ENCODE results near the gene REC114.

REC114 gene

GRCh38 chr15:73582851-73583379 lies 140.0 kb downstream of the REC114 start:
- no peak for DNase-seq

GRCh38 chr15:73583544-73583943 lies 140.6 kb downstream of the REC114 start:
- DNase-seq, result no peak

- DNase-seq, result peak; percentile 72
These were observed 141.9 kb downstream of the REC114 start for GRCh38 chr15:73584699-73585420.

GRCh38 chr15:73585871-73586654 lies 143.1 kb downstream of the REC114 start:
- no peak for DNase-seq

- no peak for DNase-seq
These were observed 146.8 kb downstream of the REC114 start for GRCh38 chr15:73589766-73590165.

GRCh38 chr15:73590263-73590662 lies 147.3 kb downstream of the REC114 start:
- DNase-seq, result no peak

GRCh38 chr15:73593304-73594074 lies 150.5 kb downstream of the REC114 start:
- peak; percentile 69 for DNase-seq

GRCh38 chr15:73594109-73594508 lies 151.1 kb downstream of the REC114 start:
- no peak for DNase-seq

- DNase-seq, result peak; percentile 72
These were observed 153.2 kb downstream of the REC114 start for GRCh38 chr15:73596174-73596573.

GRCh38 chr15:73597036-73597638 lies 154.2 kb downstream of the REC114 start:
- DNase-seq, result no peak

- no peak for DNase-seq
These were observed 155.7 kb downstream of the REC114 start for GRCh38 chr15:73598530-73599160.

GRCh38 chr15:73599934-73600333 lies 157.0 kb downstream of the REC114 start:
- DNase-seq, result no peak

GRCh38 chr15:73600413-73601335 lies 157.7 kb downstream of the REC114 start:
- DNase-seq, result peak; percentile 50

GRCh38 chr15:73601451-73602445 lies 158.8 kb downstream of the REC114 start:
- peak; percentile 24 for DNase-seq

GRCh38 chr15:73602446-73602843 lies 159.5 kb downstream of the REC114 start:
- DNase-seq, result no peak

GRCh38 chr15:73602992-73603391 lies 160.0 kb downstream of the REC114 start:
- DNase-seq, result no peak

GRCh38 chr15:73604477-73604876 lies 161.5 kb downstream of the REC114 start:
- DNase-seq, result no peak

- DNase-seq, result no peak
These were observed 162.9 kb downstream of the REC114 start for GRCh38 chr15:73605759-73606436.

GRCh38 chr15:73607405-73607804 lies 164.4 kb downstream of the REC114 start:
- no peak for DNase-seq

Measured in hematopoietic multipotent progenitor cell treated with erythropoietin and hydrocortisone succinate and interleukin-3 and kit ligand, for 6 days (in vitro differentiated cells).